Gastroesophageal sphincter (tissue), 4 donors: Measurements from ENCODE around the gene CCDC91. TPM values are rescaled to one million over a fixed set of nuclear protein-coding genes. Genes with fewer than 3 reads are reported as not detected.

Experiments used
- ATAC-seq: fragments of 150-250 bp; one replicate; pipeline ENCODE4 v1.9.1; 2016; ENCODE audit warnings: mild to moderate bottlenecking, moderate library complexity
- H3K27ac ChIP-seq, 4 donors: fragments of 200-600 bp; sonication (generic) in 3 of 4; 1 replicate in 3 of 4; 2 replicates in 1 of 4; pipeline ENCODE4 v1.5.1; 2016 to 2019
- H3K27me3 ChIP-seq: fragments of 200-600 bp; sonication (generic); one replicate; pipeline ENCODE4 v1.5.1; 2019
- H3K36me3 ChIP-seq, 2 donors: fragments of 200-600 bp; sonication (generic); one replicate each; pipeline ENCODE4 v1.5.1; 2019; ENCODE audit warnings: control low read depth in 1 of 2
- H3K4me1 ChIP-seq, 3 donors: fragments of 200-600 bp; sonication (generic); 1 replicate in 2 of 3; 2 replicates in 1 of 3; pipeline ENCODE4 v1.5.1; 2016 to 2019; ENCODE audit warnings: control low read depth in 2 of 3
- H3K4me3 ChIP-seq, 2 donors: fragments of 200-600 bp; sonication (generic); one replicate each; pipeline ENCODE4 v1.5.1; 2019; ENCODE audit warnings: mild to moderate bottlenecking in 1 of 2, moderate library complexity in 1 of 2
- H3K9me3 ChIP-seq, 3 donors: fragments of 200-600 bp; sonication (generic); one replicate each; pipeline ENCODE4 v1.5.1; 2017 to 2019; ENCODE audit warnings: control low read depth in 2 of 3
- CTCF ChIP-seq, 4 experiments: fragments of 200-600 bp in 2 of 4; fragments of 450-650 bp in 2 of 4; sonication (generic) in 1 of 4; IDR thresholded peaks; one replicate each; pipeline ENCODE4 v1.5.1; 2017 to 2019; ENCODE audit warnings: antibody characterized with exemption in 4 of 4, mild to moderate bottlenecking in 2 of 4, moderate library complexity in 2 of 4
- EP300 ChIP-seq: sonication (generic); formaldehyde crosslinking; IDR thresholded peaks from one replicate; pipeline ENCODE4 v1.6.1; 2017; ENCODE audit warnings: antibody characterized with exemption, mild to moderate bottlenecking
- POLR2A ChIP-seq, 2 donors: fragments of 450-650 bp; IDR thresholded peaks; one replicate each; pipeline ENCODE4 v1.6.1; 2017; ENCODE audit warnings: antibody characterized with exemption in 2 of 2, mild to moderate bottlenecking in 2 of 2, moderate library complexity in 1 of 2
- POLR2AphosphoS5 ChIP-seq: sonication (generic); formaldehyde crosslinking; IDR thresholded peaks from one replicate; pipeline ENCODE4 v1.6.1; 2017; ENCODE audit warnings: antibody characterized with exemption
- WGBS, 2 donors: methylation state at CpG; one replicate each; pipeline ENCODE4 v1.1.5; 2018; ENCODE audit warnings: low coverage in 1 of 2; 5-methylcytosine and 5-hydroxymethylcytosine counted together
- total RNA-seq, 4 donors: library from RNA; depleted of rRNA; stranded (reverse); fragments of >200 nt; gene quantifications; one replicate each; pipeline ENCODE4 v1.1.0, GENCODE V29; 2016

Gene CCDC91
- total RNA-seq, 4 donors from 2014 or later: 53.1 to 93.4 (median 64.0) TPM

GRCh38 chr12:28177461-28177860 lies 12.8 kb upstream of the CCDC91 start:
- Histone ChIP-seq H3K36me3 (no peaks in the 10 kb centered on the region), H3K27ac (no peak overlapping the region), H3K4me3 (no peak overlapping the region), H3K27me3 (no peaks in the 10 kb centered on the region), H3K4me1 (no peaks in the 10 kb centered on the region), H3K9me3 (no peaks in the 10 kb centered on the region)
- TF ChIP-seq CTCF (IDR thresholded peaks at IDR 0.05) (no peak), POLR2A (IDR thresholded peaks at IDR 0.05) (no peak), POLR2AphosphoS5 (no peak), EP300 (no peak)
- WGBS, 2 donors: 78 to 90% methylated on average over 2 of the region's 2 CpGs
- no peak for ATAC-seq

DNA sequence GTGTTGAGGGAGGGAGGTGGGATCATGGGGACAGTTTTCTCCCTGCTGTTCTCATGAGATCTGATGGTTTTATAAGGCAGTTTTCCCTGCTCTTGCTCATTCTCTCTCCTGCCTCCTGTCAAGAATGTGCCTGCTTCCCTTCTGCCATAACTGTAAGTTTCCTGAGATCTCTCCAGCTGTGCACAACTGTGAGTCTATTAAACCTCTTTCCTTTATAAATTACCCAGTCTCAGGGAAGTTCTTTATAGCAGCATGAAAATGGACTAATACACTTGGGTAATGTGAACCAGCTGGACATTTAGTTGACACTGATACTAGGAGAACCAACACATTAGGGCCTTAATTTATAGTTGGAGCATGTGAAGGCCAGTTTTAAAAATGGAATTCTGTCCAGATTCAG lies 12.4 kb upstream of the CCDC91 start:
- Histone ChIP-seq H3K27me3 (no peaks in the 10 kb centered on the region), H3K4me1 (no peaks in the 10 kb centered on the region), H3K27ac (no peak overlapping the region), H3K4me3 (no peak overlapping the region), H3K36me3 (no peaks in the 10 kb centered on the region), H3K9me3 (no peaks in the 10 kb centered on the region)
- ATAC-seq: no peak
- TF ChIP-seq POLR2A (IDR thresholded peaks at IDR 0.05): no peak
- no peak for TF ChIP-seq CTCF (IDR thresholded peaks at IDR 0.05)
- TF ChIP-seq POLR2AphosphoS5: no peak
- TF ChIP-seq EP300: no peak

GRCh38 chr12:28178775-28179174 lies 11.5 kb upstream of the CCDC91 start:
- TF ChIP-seq CTCF (IDR thresholded peaks at IDR 0.05): no peak
- no peak for TF ChIP-seq POLR2AphosphoS5
- TF ChIP-seq POLR2A (IDR thresholded peaks at IDR 0.05): no peak
- no peak for TF ChIP-seq EP300
- no peaks in the 10 kb centered on the region for H3K9me3 ChIP-seq
- ATAC-seq: no peak
- 92 to 93% methylated on average over 6 to 7 of the region's 7 CpGs for WGBS, 2 donors
- H3K27ac ChIP-seq: no peak overlapping the region
- H3K27me3 ChIP-seq: no peaks in the 10 kb centered on the region
- H3K4me1 ChIP-seq: no peaks in the 10 kb centered on the region
- H3K36me3 ChIP-seq: no peaks in the 10 kb centered on the region
- no peak overlapping the region for H3K4me3 ChIP-seq

DNA sequence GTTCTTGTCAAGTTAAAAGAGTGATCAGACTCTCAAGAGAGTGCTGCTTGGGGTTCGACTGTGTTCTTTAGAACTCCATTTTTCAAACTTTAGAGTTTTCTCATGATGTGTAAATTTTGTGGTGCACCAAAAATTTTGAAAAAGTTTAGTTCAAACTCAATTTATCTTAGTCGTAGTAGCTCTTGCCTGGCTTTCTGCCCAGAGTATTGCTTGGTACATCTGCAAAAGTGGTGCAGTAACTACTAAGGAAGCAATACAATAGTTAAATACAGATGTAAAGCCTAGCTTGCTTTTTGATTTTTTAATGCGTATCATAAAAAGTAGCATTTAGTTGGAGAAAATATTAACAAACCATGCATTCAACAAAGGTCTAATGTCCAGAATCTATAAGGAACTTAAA lies 9.5 kb upstream of the CCDC91 start:
- no peaks in the 10 kb centered on the region for H3K9me3 ChIP-seq
- ATAC-seq: no peak
- 65 to 67% methylated on average over 3 of the region's 3 CpGs for WGBS, 2 donors
- no peak overlapping the region for H3K27ac ChIP-seq
- no peak for TF ChIP-seq EP300
- TF ChIP-seq POLR2A (IDR thresholded peaks at IDR 0.05): no peak
- TF ChIP-seq POLR2AphosphoS5: no peak
- TF ChIP-seq CTCF (IDR thresholded peaks at IDR 0.05): no peak
- no peaks in the 10 kb centered on the region for H3K27me3 ChIP-seq
- no peaks in the 10 kb centered on the region for H3K4me1 ChIP-seq
- no peak overlapping the region for H3K4me3 ChIP-seq
- no peaks in the 10 kb centered on the region for H3K36me3 ChIP-seq

DNA sequence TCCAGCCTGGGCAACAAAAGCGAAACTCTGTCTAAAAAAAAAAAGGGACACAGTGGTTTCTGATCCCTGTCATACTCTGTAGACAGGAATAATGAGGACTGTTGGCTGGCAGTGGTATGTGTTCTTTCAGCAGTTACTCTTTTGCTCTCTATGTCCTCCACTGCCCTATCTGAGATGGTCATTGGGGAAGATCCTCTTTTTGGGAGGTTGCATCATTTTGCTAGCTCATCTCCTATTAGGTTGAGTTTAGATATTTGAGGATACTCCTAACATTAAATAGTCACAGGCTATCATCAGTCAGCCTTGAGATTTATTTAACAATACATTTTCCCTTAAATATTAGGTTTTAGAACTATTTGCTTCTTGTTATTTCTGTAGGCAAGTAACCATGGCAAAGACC lies 5.9 kb upstream of the CCDC91 start:
- H3K4me3 ChIP-seq: no peak overlapping the region
- no peaks in the 10 kb centered on the region for H3K9me3 ChIP-seq
- H3K4me1 ChIP-seq: no peaks in the 10 kb centered on the region
- H3K36me3 ChIP-seq: no peaks in the 10 kb centered on the region
- no peaks in the 10 kb centered on the region for H3K27me3 ChIP-seq
- WGBS, 2 donors: 100% methylated on average over 1 of the region's 1 CpG
- TF ChIP-seq CTCF (IDR thresholded peaks at IDR 0.05) (no peak), POLR2AphosphoS5 (no peak), POLR2A (IDR thresholded peaks at IDR 0.05) (no peak), EP300 (no peak)
- ATAC-seq: no peak
- no peak overlapping the region for H3K27ac ChIP-seq
